ENCODE measurements around the gene ATP5ME. TPM values are rescaled to one million over a fixed set of nuclear protein-coding genes. Genes with fewer than 3 reads are reported as not detected.
A peak's percentile ranks its signal among the peaks of the same experiment; 100 is the strongest.
"Not testable (repeated sequence)": the region's sequence is repeated elsewhere in the genome, so short reads cannot be mapped to it uniquely, and the experiment has no call there.

Gene ATP5ME
- total RNA-seq, 1 experiment from 2014 or later = 425 TPM

DNA sequence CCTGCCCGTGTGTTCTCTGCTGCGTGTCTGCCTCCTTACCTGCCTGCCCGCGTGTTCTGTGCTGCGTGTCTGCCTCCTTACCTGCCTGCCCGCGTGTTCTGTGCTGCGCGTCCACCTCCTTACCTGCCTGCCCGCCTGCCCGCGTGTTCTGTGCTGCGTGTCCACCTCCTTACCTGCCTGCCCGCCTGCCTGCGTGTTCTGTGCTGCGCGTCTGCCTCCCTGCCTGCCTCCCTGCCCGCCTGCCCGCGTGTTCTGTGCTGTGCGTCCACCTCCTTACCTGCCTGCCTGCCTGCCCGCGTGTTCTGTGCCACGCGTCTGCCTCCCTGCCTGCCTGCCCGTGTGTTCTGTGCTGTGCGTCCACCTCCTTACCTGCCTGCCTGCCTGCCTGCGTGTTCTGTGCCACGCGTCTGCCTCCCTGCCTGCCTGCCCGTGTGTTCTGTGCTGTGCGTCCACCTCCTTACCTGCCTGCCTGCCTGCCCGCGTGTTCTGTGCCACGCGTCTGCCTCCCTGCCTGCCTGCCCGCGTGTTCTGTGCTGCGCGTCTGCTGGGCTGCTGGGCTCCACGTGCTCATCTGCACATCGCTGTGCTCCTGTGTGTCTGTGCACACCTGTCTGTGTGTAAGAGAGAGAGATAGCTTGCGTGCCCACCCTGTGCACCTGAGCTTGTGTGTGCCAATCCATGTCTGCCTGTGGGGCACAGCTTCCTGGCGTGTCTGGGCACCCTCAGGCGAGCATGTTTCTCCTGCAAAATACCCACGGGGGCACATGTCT lies 38.8 kb downstream of the ATP5ME start:
- Mint-ChIP-seq H3K36me3 (ENCODE audit: insufficient read depth in 1 of 3, low read depth in 3 of 3) (peaks cover 0 to 15% (median 13%) of the 10 kb centered on the region in 3 experiments; a peak in 5 of 7 replicates), H3K27me3 (ENCODE audit: low read depth) (peaks cover 17% of the 10 kb centered on the region), H3K9me3 (peaks cover 17 to 21% of the 10 kb centered on the region in 2 experiments)
- H2AK5ac ChIP-seq (ENCODE audit: insufficient read length, low read length); H2AFZ ChIP-seq (ENCODE audit: low read length); H3K27ac ChIP-seq (ENCODE audit: insufficient read length, low read depth, low read length); H3K4me1 ChIP-seq (ENCODE audit: insufficient read depth, low read length); H3K27ac Mint-ChIP-seq; H2BK20ac ChIP-seq (ENCODE audit: low read depth, low read length, poor library complexity, severe bottlenecking); H2BK12ac ChIP-seq (ENCODE audit: insufficient read length, low read depth, low read length); H4K91ac ChIP-seq (ENCODE audit: insufficient read length, low read depth, low read length); H3K27me3 ChIP-seq (ENCODE audit: insufficient read depth, low read length); H3K23me2 ChIP-seq (ENCODE audit: insufficient read length, low read depth, low read length, poor library complexity, severe bottlenecking); H3T11ph ChIP-seq (ENCODE audit: low read length); H2BK120ac ChIP-seq (ENCODE audit: low read depth, low read length, poor library complexity, severe bottlenecking); H3K79me1 ChIP-seq (ENCODE audit: insufficient read depth, low read depth, low read length, poor library complexity, severe bottlenecking); H4K5ac ChIP-seq (ENCODE audit: insufficient read length, low read depth, low read length); H4K8ac ChIP-seq (replicated peaks; ENCODE audit: insufficient read length, low read depth, low read length); H3K4me1 Mint-ChIP-seq; H3K4ac ChIP-seq (ENCODE audit: low read depth, low read length); H3K9ac ChIP-seq (ENCODE audit: extremely low read depth, insufficient read length, low read length); H2BK5ac ChIP-seq (ENCODE audit: insufficient read length, low read length); H3K4me2 ChIP-seq (ENCODE audit: insufficient read depth, insufficient read length, low read length); H3K79me2 ChIP-seq (ENCODE audit: insufficient read depth, low read length); H3K18ac ChIP-seq (ENCODE audit: insufficient read length, low read depth, low read length); H3K9me3 ChIP-seq (ENCODE audit: control insufficient read depth, low read depth, low read length); H3K23ac ChIP-seq (ENCODE audit: insufficient read length, low read depth, low read length); H2BK15ac ChIP-seq (ENCODE audit: low read depth, low read length); H4K20me1 ChIP-seq (ENCODE audit: control insufficient read depth, insufficient read depth, insufficient read length); H3K4me3 Mint-ChIP-seq; H3K14ac ChIP-seq (ENCODE audit: insufficient read depth, low read length); H3K56ac ChIP-seq (ENCODE audit: insufficient read length, low read depth, low read length): not testable (repeated sequence)
- no CpG with 5 or more reads among the region's 46 CpGs for WGBS (ENCODE audit: extremely low coverage, insufficient read length, low lambda C conversion rate)
- peak; percentile 19 for DNase-seq

Measured in H9 (cell line).